Measurements from ENCODE around the gene KCMF1.
A peak's percentile ranks its signal among the peaks of the same experiment; 100 is the strongest.

The KCMF1 gene

DNA sequence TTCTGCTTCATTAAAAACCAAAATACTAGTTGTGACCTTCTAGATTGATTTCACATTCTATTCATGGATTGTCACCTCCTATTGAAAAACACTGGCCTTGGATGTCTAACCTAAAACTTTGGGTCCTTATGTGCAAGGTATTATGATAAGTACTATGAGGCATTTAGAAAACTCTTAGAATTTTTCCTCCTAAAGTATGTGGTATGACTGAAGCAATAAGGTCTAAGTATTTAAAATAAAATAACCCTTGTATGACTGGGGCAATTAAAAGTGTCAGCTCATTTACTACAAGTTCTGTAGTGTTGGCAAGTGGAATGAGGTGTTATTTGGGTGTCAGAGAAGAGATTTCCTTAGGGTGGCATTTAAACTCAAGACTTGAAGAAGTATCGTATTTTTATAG is 15.1 kb downstream of the KCMF1 start:
- no peak for FAIRE-seq

- no peak for FAIRE-seq
Measured at GRCh38 chr2:84989422-84989821, 18.5 kb downstream of the KCMF1 start.

DNA sequence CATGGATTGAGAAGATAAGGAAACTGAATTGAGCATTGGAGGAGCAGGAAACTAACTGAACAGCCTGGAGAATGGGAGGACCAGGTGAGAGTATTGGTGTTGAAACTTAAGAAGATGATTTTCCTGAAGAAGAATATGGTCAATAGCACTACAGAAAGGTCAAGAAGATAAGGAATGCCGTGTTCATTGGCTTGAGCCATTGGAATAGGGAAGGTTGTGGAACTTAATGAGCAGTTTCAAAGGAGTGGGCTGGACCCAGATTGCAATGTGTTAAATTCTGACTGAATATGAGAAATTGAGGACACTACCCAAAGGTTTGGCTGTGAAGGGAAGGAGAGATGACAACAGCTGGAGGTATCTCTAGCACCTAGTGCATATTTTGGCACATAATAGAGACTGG is 19.0 kb downstream of the KCMF1 start:
- FAIRE-seq: no peak

DNA sequence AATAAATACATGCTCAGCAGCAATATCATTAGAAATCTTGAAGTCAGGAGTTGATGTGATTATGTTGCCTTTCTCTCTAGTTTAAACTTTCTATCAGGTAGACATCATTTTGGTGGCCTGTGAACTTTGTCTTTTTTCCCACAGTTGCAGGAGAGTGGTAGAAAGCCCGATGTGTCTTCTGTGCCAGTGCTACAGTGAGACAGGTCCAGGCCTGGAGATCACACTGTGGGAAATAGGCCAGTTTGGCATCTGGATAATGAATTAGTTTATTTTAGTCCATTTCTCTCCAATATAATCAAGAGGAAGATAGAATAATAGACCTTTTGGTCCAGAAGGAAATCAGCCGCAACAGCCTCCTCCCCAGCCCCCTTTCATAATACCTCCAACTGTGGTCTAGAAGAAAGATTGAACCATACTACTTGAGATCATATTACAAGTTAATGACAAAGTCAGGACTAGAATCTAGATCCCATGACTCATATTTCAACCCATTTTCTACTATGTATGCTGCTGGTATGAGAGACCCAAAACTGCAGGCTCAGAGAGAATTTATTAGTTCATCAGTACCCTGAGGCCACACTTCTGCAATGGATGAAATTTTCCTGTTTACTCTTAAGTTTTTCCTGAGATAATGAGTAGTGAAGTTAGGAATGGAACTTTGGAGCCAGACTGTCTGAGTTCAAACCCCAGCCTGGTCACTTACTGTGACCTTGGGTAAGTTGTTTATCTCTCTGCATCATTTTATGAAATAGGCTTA is 20.6 kb downstream of the KCMF1 start:
- FAIRE-seq: no peak

DNA sequence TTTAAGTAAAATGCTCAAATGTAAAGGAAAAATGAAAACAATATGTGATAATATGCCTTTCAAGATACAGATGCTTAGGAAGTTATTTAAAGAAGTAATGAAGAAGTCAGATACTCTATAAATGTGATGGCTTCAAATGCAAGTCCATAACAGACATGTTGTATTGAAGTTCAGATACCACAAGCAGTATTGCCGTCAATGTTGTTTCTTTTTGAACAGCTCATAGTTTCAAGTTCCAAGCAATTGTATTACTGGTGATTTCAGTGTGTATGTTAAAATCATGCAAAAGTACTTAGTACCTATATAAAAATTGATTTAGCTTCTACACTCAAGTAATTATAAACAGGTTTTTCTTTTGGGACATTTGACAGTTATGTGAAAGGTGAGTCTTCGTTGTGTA is 24.9 kb downstream of the KCMF1 start:
- FAIRE-seq: no peak

DNA sequence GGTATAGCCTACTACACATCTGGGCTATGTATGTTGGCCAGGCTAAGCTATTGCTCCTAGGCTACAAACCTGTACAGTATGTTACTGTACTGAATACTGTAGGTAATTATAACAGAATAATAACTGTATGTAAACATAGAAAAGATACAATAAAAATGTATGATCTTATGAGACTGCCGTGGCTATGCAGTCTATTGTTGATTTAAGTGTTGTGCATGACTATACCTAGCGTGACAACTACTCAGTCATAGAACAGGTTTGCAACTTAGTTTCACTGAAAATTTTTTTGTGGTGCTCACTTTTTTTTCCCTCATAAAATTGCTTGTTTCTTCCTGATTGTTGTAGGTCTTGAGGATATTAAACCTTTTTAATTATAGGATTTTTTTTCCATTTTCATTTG is 25.9 kb downstream of the KCMF1 start:
- no peak for FAIRE-seq

DNA sequence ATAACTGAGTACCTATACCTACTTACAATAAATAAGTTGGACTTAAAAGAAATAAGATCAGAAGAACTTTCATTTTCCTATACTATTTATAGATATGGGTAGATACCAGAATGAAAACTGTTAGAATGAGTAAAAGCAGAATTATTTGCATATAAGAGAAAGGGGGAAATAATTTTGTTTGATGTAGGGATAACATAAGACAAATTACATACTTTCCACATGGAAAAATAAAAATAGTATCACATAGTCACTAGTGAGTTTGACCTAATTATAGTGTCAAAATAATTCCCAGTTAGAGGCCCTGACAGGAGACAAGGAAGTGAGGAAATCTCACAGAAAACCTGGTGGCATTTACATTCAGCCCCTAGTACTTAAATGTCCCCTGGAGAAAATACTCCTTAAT is 28.6 kb downstream of the KCMF1 start:
- no peak for FAIRE-seq

GRCh38 chr2:85001595-85001994 is 30.6 kb downstream of the KCMF1 start:
- FAIRE-seq: no peak

DNA sequence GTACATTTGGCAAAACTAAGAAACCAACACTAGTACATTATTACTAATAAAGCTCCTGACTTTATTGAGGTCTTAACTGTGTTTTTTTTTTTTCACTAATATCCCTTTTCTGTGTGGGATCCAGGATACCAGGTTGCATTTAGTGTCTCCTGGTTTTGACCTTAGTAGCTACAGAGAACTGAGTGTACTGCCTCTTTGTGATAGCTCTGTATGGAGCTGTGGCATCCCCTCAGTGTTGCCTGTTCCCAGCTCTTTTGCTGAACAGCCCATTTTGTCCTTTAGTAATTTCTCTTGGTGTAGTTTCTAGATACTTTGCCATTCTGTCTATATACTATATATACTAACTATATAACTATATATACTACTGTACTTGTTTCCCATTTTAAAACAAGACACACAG is 31.6 kb downstream of the KCMF1 start:
- no peak for FAIRE-seq

DNA sequence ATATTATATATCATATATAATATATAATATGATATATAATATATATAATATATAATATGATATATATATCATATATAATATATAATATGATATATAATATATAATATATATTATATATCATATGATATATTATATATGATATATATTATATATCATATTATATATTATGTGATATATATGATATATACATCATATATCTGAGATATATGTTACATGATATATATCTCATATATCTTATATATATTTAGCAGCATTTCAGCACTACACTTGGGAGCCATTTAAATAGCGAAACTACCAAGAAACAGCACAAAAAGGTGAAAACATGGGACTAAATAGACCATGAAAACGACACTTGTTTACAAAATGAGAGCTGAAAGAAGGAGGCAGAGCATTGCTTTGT is 37.3 kb downstream of the KCMF1 start:
- FAIRE-seq: peak; percentile 37

DNA sequence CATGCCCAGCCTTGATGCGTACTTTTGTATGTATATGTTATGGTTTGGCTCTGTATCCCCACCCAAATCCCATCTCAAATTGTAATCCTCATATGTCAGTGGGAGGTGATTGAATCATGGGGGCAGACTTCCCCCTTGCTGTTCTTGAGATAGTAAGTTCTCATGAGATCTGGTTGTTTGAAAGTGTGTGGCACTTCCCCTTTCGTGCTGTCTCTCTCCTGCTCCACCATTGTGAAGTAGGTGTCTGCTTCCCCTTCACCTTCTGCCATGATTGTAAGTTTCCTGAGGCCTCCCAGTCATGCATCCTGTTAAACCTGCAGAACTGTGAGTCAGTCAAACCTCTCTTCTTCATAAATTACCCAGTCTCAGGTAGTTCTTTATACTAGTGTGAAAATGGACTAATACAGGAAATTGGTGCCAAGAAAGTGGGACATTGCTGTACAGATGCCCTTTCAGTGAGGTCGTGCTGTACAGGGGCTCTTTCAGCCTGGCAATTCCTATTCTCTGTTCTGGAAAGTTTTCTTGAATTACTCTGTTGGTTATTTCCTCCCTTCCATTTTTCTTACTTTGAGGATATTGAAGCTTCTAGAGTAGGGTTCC is 38.2 kb downstream of the KCMF1 start:
- FAIRE-seq: no peak

DNA sequence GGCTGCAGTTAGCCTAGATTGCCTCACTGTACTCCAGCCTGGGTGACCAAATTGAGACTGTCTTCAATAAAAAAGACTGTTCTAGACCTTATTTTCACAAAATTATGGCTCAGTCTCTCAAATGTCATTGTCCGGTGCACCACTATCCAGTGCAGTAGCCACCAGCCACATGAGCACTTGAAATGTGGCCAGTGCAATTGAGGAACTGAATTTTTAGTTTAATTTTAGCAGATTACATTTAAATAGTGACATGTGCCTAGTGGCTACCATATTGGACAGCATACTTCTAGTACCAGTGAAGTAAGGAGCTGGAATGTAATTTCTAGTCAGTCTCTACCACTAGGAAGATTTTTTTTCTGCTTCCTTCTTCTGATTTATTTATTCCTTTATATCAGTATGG is 39.4 kb downstream of the KCMF1 start:
- FAIRE-seq: no peak

GRCh38 chr2:85011098-85011497 is 40.1 kb downstream of the KCMF1 start:
- FAIRE-seq: no peak

GRCh38 chr2:85011747-85012146 is 40.8 kb downstream of the KCMF1 start:
- FAIRE-seq: no peak

GRCh38 chr2:85012431-85012830 is 41.5 kb downstream of the KCMF1 start:
- no peak for FAIRE-seq

GRCh38 chr2:85012855-85013254 is 41.9 kb downstream of the KCMF1 start:
- no peak for FAIRE-seq

DNA sequence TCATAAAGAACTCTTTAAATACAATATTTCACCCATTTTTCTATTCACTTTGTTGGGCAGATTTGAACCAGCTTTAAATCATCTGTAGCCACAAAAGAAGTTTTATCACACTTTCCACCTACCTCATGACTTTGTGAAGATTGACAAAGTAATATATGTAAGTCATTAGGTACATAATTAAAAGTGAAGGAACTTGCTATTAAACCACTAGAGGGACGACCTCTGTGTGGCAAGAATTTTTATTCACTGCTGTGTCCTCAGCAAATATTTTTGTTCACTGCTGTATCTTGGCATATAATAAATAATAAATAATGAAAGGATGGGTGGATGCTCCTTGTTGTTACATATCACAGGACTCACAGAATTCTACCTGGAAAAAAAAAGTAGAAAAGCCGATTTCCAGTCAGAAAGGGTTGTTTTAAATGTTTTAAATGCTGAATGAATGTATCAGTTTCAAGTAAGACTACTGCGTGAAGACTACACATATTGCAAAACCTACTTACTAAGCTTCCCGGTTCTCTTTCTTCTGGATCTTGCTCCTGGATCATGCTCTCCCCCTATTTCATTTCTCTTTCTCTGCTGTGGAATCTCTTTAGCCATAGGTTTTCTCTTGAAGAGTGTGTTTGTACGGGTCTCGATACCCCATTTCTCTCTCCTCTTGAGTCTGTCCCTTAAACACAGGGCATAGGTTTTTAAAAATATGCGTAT is 44.8 kb downstream of the KCMF1 start:
- no peak for FAIRE-seq

DNA sequence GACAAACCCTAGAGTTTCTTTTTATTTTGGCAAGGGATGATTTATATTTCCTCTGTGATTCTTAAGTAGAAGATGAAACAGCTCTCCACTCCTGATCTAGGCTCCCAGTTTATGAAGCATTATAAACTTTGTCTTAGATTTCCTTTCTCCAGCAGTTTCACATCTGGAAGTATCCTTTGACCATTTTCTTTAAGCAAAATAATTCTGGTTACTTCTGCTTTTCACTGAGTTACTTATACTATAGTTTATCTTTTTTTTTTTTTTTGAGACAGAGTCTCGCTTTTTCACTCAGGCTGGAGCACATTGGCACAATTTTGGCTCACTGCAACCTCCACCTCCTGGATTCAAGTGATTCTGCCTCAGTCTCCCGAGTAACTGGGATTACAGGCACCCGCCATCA is 45.5 kb downstream of the KCMF1 start:
- FAIRE-seq: peak; percentile 83

- peak; percentile 80 for FAIRE-seq
Measured at GRCh38 chr2:85017411-85018048, 46.6 kb downstream of the KCMF1 start.

DNA sequence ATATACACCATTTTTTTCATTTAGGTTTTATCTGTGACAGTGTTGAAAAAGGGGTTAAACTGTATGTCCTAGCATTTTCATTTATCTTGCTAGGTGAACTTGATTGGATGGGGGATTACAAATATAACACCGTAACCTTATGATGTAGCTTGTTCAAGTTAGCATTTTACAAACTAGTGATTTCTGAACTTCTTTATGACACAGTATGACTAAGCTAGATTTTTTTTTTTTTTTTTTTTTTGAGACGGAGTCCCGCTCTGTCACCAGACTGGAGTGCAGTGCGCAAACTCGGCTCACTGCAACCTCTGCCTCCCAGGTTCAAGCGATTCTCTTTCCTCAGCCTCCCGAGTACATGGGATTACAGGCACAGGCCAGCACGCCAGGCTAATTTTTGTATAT is 47.1 kb downstream of the KCMF1 start:
- FAIRE-seq: no peak

GRCh38 chr2:85019121-85019520 is 48.2 kb downstream of the KCMF1 start:
- FAIRE-seq: no peak

DNA sequence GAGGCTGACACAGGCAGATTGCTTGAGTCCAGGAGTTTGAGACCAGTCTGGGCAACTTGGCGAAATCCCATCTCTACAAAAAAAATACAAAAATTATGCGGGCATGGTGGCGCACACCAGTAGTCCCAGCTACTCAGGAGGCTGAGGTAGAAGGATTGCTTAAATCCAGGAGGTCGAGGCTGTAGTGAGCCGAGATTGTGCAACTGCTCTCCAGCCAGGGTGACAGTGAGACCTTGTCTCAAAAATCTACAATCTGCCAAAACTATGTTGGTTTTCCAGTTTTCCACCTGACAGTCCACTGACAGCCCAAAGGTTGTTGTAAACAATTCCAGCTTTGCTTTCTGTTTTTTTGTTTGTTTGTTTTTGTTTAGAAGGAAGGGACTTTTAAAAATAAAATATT is 51.3 kb downstream of the KCMF1 start:
- no peak for FAIRE-seq

- no peak for FAIRE-seq
Measured at GRCh38 chr2:85024372-85025047, 53.5 kb downstream of the KCMF1 start.

Data from endometrium (tissue), 2 donors.